ENCODE results near the gene MAST2.

GRCh38 chr1:45809761-45810160 lies 6.3 kb downstream of the MAST2 start:
- TF ChIP-seq EZH2 (IDR thresholded peaks at IDR 0.05; ENCODE audit: borderline replicate concordance, low read length) (no peak), CTCF (conservative IDR thresholded peaks at IDR 0.05 in 1 of 2, IDR thresholded peaks at IDR 0.05 in 1 of 2; ENCODE audit: extremely low read depth in 1 of 2, insufficient read depth in 1 of 2, low read depth in 1 of 2, low read length in 2 of 2) (no peak)

Measured in mammary epithelial cell (primary cell).